HG03439 (cell line): ENCODE data around the gene CXCL17.
A peak's percentile ranks its signal among the peaks of the same experiment; 100 is the strongest.

Source experiments
- ATAC-seq: cut with Tn5 transposase; IDR thresholded peaks from one replicate; pipeline ENCODE4 v1.9.1; 2021; ENCODE audit warnings: mild to moderate bottlenecking, moderate library complexity; ENCODE audit not compliant: unreplicated experiment

Gene CXCL17

GRCh38 chr19:42401365-42402303, 41.1 kb downstream of the CXCL17 start:
- no peak for ATAC-seq

GRCh38 chr19:42400404-42400803, 42.3 kb downstream of the CXCL17 start:
- no peak for ATAC-seq

GRCh38 chr19:42397263-42398166, 45.2 kb downstream of the CXCL17 start:
- ATAC-seq, result no peak

GRCh38 chr19:42396381-42397262, 46.1 kb downstream of the CXCL17 start:
- ATAC-seq, result peak; percentile 93

- no peak for ATAC-seq
These were observed 48.0 kb downstream of the CXCL17 start for GRCh38 chr19:42394751-42395150.

GRCh38 chr19:42392165-42392564, 50.6 kb downstream of the CXCL17 start:
- ATAC-seq, result no peak

GRCh38 chr19:42389899-42390298, 52.8 kb downstream of the CXCL17 start, which contains the start of gene CNFN:
TSS of gene CNFN (minus strand) at chr19:42390297. CDS start at chr19:42389037, 1,260 bp downstream.
- ATAC-seq, result no peak

- ATAC-seq, result no peak
These were observed 53.8 kb downstream of the CXCL17 start for GRCh38 chr19:42388851-42389489.

- no peak for ATAC-seq
These were observed 55.6 kb downstream of the CXCL17 start for GRCh38 chr19:42386974-42387707.

- no peak for ATAC-seq
These were observed 62.6 kb downstream of the CXCL17 start for GRCh38 chr19:42380155-42380554.
